Measurements from ENCODE around the gene PMAIP1.
A peak's percentile ranks its signal among the peaks of the same experiment; 100 is the strongest.

PMAIP1 gene

DNA sequence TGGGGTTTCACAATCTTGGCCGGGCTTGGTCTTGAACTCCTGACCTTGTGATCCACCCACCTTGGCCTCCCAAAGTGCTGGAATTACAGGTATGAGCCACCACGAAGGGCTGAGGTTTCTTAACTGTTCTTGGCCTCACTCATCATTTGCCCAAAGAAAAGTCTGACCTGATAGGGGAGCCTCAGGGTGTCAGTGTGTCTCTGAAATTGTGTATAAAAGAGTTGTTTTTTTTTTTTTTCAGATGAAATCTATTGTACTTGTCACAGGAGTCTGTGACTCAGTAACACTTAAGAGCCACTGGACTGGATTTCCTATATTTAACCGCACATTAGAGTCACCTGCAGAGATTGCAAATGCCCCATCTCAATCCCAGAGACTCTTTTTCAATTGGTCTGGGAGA is 16.9 kb downstream of the PMAIP1 start:
- no peak for DNase-seq

DNA sequence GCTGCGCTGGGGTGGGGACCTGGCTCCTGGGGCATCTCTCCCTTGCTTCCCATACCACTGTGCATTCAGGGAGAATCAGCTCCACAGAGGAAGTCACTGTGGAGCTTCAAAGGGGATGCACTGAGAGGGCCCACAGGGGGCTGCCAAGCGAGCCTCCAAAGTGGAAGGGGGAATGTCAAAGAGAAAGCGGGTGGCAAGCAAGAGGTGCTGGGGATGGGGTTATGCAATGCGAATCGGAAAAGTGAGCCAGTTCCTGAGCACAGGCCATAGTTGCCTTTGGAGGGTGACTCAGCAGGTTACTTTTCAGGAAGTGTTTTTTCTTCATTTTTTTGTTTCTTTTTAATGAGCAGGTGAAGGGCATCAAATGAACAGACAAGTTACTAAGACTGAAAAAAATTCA is 17.6 kb downstream of the PMAIP1 start:
- DNase-seq, result no peak

DNA sequence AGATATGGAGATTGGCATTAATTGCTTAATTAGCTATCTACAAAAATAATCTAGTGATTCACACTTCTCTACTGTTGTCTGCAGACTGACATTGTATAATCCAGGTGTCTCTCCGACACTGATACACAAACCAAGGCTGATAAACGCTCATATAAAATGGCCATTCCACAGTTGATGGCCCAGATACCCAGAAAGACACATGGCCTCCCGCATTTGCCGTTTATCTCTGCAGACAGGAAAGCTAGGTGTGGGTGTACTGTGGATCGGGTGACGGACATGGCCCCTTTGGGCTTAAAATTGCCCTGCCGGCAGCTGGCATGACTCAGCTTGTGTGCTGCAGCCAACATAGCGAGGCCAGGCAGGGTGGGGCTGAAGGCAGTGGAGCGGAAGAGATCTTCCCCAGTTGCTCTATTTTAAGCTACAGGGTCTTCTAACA is 18.5 kb downstream of the PMAIP1 start:
- DNase-seq, result peak; percentile 54

DNA sequence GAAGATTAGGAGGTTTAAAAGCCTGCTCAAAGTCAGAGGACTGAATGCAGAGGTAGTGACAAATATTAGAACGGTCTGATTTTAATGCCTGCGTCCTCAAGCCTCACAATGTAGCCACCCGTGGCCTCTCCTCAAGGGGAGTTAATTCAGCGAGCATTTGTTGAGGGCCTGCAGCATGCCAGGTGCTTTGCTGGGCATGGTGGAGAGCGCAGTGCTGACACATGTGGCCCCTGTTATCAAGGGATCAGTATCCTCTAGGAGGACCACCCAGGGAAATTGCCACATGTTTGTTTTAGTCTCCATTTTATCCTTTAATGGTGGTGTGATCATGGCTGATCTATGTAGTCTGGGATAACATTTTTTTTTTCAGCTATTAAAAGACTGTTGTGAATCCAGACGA is 19.2 kb downstream of the PMAIP1 start:
- DNase-seq, result no peak

DNA sequence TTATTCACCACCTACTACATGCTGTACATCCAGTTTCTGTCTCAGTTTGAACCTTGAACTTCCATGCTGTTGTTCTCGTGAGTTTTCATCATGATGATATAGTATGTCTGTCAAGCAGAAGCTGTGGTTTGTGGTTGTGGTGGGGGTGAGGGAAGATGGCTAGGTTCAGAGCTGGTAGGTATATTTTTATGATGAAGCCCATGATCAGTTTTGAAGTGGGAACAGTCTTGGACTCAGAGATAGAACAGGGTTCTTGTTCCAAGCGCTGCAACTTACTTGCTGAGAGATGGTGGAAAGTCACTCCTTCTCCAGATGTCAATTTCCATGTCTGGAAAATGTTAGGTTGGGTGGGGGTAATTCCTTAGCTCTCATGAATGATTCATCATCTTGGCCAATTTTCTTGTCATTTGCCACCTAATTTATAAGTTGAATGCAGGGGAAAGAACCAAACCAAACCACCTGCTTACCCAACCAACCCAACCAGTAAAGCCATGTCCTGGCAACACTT is 21.6 kb downstream of the PMAIP1 start:
- DNase-seq, result no peak

DNA sequence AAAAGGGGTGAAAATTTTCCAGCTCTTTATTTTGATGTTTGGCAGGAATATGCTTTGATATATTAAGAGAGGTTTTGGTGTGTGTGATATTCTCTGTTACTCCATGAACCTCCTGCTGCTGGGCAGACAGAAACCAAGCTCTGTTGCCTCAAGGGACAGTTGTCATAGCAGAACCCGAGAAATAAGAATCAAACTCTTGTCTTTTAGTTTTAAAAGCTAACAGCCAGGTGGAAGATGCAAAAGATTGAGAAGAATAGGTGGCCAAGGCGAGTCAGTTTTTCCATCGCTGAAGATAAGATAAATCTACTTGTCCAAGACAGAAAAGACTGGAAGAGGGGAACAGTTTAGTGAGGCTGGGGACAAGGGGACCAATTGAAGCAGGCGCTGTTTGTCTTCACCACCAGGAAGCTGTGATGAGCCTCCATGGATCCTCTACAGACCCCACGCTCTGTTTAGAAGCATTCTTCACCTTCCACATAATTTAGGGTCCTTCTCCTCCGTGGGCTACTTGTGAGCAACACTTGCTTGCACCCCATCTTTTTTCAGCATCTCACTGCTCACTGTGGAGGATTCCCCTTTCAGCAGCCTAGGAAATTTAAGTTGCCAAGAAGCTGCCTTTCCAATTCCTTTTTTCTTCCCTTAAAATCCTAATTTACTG is 23.9 kb downstream of the PMAIP1 start:
- DNase-seq, result no peak

DNA sequence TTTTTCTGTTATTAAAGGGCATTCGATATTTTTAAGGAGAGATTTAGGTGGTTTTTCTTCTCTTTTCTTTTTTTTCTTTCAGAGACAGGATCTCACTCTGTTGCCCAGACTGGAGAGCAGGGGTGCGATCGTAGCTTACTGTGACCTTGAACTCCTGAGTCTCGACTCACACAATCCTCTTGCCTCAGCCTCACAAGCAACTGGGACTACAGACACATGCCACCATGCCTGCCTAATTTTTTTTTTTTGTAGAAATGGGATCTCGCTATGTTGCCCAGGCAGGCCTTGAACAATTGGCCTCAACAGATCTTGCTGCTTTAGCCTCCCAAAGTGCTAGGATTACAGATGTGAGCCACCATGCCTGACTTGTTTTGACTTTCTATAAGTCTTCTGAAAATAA is 26.3 kb downstream of the PMAIP1 start:
- no peak for DNase-seq

DNA sequence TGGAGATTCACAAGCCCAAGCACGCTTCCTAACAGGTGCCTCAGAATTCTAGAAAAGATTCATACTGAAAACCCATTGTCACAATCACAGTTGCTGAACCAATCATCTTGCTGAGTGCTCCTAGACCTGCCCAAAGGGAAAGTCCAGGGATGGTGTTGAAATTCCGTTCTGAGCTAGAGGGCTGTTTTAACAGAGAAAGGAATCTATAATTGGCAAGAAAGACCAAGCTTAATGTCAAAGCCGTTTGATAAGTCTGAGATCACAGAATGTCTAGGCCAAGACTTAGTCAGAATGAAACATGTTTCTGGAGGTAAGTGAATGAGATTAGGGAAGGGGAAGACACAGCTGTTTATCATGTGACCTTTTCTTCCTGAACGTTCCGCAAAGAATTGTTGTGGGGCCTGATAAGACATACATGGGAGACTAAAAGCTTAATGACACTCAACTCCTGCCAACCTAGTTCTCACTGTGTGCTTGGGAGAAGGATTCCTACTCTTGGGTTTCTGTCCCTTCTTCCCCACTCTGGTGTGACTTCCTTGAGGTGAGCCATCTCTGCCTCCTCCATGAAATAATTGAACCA is 27.5 kb downstream of the PMAIP1 start:
- DNase-seq, result no peak

DNA sequence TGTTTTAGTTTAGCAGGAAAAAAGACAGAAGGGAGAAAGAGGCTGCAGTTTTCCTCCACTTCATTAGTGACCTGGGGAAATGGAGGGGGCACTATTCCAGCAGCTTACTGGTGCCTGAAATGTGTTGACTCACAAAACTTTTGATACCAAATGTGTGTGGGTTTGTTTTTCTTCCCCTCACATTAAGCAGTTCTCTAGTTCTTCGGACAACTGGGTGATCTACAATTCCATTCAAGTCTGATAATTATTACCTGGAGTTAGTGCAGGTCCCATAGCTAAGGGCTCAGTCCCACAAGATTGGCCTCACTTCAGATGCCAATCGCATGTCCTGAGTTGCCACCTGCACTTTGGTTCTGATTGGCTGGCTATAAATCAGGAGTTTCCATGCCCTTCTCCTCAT is 28.4 kb downstream of the PMAIP1 start:
- no peak for DNase-seq

DNA sequence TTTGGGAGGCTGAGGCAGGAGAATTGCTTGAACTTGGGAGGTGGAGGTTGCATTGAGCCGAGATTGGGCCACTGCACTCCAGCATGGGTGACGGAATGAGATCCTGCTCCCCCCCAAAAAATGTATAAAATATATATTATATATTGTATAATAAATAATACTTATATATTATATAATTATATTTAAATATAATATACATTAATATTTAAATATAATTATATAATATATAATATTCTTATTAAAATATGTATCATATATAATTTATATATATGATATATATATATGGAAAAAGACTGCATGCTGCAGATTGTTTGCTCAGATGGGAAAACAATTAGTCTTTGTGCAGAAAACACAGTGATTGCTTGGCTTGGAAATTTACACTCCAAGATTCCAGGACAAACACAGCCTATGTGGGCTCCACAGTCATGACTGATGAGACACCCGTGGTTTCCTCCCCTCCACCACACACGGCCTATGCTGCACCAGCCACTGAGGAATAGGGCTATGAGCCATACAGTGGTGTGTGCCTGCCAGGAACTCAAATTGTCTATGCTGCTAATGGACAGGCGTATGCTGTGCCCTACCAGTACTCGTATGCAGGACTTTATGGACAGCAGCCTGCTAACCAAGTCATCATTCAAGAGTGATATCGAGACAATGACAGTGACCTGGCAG is 30.0 kb downstream of the PMAIP1 start:
- no peak for DNase-seq

DNA sequence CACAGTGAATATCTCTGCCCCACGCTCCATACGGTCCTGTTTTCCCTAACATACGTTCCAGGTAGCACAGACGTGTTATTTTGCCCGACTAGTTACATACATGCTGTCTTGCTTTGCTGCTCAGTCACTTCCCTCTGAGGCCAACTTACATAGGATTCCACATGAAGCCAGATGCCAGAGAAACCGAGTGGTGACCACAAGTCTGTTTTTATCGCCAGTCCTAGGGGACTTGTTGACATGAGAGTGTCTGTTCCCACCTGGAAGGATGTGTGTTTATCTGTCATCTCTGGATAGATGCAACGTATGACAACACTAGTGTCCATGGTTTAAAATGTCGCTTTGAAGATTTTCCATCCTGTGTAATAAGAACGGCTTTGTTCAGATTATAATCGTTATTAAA is 32.6 kb downstream of the PMAIP1 start:
- DNase-seq, result no peak

DNA sequence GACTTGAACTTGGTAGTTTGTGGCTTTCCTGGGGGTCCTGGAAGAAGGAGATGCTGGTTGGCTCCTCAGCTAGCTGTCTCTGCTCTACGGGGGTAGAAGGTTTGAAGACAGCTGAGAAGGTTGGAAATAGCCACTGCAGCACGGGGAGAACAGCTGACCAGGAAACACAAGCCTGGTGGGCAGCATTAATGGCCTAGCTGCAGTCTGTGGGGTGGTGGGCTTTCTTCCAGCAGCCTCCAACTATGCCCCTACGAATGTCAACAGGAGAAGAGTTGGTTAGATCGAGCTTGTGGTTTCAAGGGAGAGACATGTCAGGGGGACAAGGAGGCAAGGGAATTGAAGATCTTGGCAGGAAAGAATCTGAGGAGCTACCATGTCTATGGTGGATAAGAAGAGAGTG is 38.9 kb downstream of the PMAIP1 start:
- DNase-seq, result no peak

DNA sequence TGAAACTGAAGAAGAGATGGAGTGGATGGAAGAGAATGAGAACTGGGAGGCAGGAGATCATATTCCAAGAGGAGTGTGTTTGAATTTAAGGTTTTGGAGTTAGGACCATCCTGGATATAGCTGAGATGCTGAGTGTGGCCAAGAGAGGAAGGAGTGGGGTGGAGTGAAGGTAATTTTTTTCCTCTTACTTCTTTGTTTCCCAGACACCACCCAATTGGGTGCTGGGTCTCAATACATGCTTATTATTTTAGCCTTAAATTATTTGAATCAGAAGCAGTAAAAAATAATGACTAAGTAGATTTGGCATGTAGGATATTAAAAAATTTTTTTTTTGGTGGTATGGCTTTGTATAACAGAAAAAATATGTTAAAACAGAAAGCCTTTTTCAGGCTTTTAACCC is 39.3 kb downstream of the PMAIP1 start:
- DNase-seq, result no peak

DNA sequence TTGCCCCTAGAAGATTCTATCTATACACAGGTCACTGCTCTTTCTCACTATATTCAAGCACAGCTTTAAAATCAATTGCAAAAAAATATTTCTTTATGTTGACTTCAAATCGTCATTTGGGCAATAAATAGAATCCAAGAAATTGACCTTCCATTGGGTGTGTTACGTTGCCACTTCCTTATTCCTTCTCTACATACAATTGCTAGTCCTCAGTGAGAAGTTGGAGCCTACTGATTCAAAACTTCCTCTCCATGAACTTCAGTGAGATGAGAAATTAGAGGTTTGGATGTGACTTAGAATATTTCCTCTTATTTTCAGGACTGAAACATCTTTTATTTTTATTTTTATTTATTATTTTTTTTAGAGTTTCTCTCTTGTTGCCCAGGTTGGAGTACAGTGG is 40.3 kb downstream of the PMAIP1 start:
- no peak for DNase-seq

DNA sequence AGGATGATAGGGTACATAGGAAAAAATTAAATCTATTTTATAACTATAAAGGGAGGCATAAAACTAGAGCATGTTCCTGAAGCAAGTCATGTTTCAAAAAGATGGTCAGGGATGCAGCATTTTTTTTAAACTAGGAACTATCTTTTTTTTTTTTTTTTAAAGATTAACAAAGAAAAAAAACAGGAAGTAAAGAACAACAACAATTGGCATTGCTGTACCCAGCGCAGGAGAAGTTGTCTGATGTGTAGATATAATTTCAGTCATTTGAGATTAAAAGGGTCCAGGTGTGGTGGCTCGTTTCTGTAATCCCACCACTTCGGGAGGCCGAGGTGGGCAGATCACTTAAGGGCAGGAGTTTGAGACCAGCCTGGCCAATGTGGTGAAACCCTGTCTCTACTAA is 41.5 kb downstream of the PMAIP1 start:
- no peak for DNase-seq

DNA sequence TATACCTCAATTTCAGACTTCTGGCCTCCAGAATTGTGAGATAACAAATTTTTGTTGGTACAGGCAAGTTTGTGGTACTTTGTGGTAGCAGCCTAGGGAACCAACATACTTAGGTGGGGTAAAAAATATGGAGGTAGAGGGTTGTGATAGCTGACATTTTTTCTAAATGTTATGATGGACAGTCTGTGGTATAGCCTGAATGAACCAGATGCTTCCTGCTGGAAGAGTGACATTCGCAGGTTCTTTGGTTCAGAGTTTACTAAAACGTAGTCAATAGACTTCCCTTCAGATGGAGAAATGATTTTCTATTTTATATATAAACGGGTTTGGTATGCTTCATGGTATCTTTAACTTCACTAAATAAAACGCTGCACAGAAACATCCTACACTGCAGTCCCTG is 42.8 kb downstream of the PMAIP1 start:
- DNase-seq, result no peak

DNA sequence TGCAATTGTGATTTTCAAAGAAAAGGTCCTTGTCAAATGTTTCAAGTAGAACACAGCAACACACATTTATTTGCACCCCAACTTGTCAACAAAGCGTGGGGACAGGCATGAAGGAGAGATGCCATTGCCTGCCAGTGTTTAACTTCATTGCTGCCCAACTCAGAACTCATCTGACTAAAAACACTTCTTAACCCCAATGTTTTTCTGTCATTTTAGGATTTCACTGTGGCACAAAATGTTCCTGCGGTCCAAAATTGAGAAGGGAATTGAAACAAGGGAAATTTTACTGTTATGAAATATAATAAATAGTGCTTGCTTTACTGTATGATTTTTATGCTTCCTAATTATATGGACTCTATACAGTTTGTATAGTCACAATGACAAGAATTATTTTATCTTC is 45.7 kb downstream of the PMAIP1 start:
- DNase-seq, result no peak

DNA sequence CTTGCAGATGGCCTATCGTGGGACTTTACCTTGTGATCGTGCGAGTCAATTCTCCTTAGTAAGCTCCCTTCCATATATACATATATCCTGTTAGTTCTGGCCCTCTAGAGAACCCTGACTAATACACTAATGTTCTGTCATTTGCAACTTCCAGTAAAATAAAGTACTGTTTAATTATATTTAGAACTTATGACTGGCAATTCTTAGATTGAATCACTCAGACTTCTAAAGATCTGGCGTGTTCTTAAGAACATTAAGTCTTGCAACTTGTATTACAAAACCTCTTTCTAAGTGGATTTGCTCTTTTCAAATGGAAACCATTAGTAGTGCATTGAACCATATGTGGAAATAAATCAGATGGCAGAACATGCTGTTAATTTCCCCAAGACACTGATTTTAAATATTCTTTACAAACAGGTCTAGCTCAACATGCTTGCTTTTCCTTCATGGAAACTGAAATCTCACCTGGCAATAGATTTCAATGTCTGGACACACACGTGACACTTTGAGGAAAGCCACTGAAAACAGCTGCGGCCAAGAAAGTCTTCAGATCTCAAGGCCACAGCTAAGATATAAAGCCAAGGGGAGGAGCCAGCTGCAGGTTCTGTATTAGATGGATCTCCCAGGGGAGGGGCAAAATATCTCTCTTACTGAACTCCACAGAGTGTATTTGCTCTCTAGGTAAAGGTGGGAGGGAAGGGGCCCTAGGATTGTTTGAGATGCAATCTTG is 50.6 kb downstream of the PMAIP1 start:
- DNase-seq, result peak; percentile 56

DNA sequence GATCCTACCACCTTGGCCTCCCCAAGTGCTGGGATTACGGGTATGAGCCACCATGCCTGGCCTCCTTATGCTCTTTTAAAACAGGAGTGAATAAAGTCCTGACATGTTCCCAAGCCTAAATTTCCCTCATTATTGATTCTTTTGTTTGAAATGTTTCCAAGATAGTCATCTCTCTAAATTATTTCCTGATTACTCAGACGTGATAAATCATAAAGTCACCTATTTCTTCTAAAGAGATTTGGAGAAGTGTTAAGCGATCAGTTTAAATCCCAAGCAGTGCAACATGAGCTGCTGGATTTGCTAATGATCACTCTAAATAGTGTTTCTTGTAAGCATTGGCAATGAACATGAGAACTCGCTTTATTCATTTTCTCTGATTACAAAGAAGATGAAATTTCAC is 51.8 kb downstream of the PMAIP1 start:
- DNase-seq, result no peak

DNA sequence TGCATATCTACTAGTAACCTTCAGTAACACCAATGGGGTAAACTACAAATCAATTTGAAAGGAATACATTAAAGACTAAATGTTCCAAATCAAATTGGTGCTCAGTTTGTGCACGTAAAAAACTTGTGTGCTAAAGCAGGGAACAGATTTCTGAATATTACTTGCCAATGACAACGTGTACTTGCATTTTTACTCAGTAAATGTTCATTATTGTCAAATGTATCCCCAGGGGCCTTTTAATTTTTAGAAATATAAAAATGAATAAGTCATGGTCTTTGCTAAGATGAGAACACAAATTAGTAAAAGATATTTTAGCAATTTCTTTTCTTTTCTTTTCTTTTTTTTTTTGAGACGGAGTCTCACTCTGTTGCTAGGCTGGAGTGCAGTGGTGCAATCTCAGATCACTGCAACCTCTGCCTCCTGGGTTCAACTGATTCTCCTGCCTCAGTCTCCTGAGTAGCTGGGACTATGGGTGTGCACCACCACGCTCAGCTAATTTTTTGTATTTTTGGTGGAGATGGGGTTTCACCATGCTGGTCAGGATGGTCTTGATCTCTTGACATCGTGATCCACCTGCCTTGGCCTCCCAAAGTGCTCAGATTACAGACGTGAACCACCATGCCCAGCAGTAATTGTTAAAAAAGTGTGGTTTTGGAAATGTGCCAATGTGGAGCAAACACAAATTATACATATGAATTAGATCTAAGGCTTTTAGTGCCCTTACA is 52.6 kb downstream of the PMAIP1 start:
- no peak for DNase-seq

Data from NCI-H1436 treated with DMSO at 0.1 percent for 48 hours (cell line).